GM21360 (cell line): ENCODE results near the gene CD300LB.
"Not testable (repeated sequence)": the region's sequence is repeated elsewhere in the genome, so short reads cannot be mapped to it uniquely, and the experiment has no call there.

Source experiments
- ATAC-seq: cut with Tn5 transposase; IDR thresholded peaks from one replicate; pipeline ENCODE4 v1.9.1; 2021; ENCODE audit warnings: mild to moderate bottlenecking, moderate library complexity; ENCODE audit not compliant: unreplicated experiment

The CD300LB gene

DNA sequence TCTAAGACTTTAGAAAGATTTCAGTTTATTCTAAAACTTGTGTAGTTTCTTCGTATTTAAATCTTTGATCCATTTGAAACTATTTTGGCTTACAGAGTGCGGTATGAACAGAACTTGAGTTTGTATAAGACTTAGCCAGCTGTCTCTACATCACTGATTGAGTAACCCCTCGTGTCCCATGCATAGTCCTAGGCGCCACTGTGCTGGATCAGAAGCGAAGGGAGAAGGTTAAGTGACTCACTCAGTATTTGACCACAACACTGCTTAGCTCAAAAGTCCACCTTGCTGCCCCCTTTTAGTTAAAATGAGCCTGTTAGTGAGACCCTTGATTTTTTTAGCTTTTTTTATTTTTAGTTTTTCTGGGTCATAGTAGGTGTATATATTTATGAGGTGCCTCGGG, 28.4 kb downstream of the CD300LB start:
- ATAC-seq, result no peak

DNA sequence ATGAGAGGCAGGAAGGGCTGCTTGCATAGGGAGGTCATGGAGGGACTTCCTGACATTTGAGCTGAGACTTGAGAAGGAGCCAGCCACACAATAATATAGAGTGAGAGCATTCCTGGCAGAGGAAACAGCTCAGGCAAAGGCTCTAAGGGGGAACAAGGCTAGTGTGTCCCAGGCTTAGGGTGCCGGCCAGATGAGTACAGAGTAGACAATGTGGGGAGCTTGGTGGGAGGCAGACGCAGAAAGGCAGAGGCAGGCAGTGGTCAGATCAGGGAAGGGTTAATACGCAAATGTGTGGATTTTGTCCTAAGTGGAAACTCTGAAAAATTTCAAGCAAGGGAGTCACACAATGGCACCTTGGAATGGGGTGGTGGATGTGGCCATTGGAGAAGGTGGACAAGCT, 31.3 kb downstream of the CD300LB start:
- ATAC-seq, result no peak

GRCh38 chr17:74497471-74497870, 33.8 kb downstream of the CD300LB start:
- ATAC-seq, result no peak

DNA sequence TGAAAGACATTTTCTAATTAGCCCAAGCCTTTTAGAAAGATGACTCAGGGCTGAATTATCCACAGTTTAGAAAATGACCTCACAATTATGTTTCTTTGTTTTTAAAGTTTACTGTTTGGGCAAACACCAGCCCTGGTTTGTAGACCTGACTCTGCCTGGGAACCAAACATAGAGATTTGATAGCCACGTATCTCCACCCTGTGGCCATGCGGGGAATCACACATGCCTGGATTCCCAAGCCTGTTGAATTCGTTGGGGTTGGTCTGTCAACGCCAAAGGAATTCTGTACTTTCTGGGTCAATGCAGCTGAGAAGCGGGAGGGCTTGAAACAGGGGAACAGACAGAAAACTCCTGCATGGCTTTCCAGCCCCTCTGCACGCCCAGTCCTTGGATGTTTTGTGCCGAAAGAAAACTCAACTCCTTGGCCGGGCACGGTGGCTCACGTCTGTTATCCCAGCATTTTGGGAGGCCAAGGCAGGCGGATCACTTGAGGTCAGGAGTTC, 37.9 kb downstream of the CD300LB start:
- ATAC-seq, result no peak

GRCh38 chr17:74491626-74492025, 39.6 kb downstream of the CD300LB start:
- ATAC-seq, result no peak

DNA sequence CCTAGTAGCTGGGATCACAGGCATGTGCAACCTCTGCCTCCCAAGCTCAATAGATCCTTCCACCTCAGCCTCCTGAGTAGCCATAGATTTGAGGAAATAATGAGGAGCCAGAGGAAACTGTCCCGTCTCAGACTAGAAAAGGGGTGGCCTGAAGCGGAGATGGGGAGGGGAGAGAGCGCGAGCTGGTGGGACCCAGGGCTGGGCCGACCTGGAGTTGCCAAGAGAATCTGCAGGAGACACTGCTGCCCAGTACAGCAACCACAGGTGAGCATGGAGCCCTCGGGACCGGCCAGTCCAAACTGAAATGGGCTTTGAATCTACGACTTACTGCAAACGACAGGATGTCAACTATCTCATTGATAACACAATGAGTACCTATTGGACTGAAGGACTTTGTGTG, 40.6 kb downstream of the CD300LB start:
- no peak for ATAC-seq

DNA sequence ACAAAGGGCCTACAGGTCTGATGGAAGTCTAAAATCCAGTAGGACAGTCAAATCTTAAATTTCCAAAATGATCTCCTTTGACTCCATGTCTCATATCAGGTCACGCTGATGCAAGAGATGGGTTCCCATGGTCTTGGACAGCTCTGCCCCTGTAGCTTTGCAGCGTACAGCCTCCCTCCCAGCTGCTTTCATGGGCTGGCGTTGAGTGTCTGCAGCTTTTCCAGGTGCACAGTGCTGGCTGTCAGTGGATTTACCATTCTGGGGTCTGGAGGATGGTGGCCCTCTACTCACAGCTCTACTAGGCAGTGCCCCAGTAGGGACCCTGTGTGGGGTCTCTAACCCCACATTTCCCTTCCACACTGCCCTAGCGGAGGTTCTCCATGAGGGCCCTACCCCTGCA, 43.0 kb downstream of the CD300LB start:
- ATAC-seq, result not testable (repeated sequence)

GRCh38 chr17:74485841-74486240, 45.4 kb downstream of the CD300LB start:
- ATAC-seq, result no peak

DNA sequence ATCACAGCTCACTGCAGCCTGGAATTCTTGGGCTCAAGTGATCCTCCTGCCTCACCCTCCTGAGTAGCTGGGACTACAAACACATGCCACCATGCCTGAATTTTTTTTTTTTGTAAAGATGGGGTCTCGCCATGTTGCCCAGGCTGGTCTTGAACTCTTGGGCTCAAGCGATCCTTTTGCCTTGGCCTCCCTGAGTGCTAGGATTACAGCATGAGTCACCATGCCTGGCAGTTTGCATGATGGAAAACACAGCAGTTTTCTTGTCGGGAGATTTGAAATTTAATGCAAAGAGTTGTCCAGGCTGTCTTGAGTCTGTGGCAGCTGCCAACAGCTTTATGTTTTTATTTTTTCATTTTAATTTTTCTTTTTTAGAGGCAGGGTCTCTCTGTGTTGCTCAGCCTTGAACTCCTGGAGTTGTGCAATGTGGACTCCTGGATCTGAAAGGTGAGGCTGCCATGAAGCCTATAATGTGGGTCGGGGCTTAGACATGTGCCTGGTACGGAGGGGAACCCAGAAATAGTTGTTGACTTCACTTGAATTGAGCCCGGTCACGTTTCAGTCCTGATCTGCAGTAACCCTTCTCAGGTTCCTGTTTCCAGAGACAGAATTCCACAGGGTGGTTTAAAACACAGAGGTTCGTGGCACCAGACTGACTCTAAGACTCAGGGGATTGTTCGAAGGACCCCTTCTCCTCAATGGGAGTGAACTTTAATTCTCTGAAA, 46.1 kb downstream of the CD300LB start:
- no peak for ATAC-seq

GRCh38 chr17:74484066-74484465, 47.2 kb downstream of the CD300LB start:
- ATAC-seq, result no peak

GRCh38 chr17:74481621-74482020, 49.7 kb downstream of the CD300LB start:
- no peak for ATAC-seq

DNA sequence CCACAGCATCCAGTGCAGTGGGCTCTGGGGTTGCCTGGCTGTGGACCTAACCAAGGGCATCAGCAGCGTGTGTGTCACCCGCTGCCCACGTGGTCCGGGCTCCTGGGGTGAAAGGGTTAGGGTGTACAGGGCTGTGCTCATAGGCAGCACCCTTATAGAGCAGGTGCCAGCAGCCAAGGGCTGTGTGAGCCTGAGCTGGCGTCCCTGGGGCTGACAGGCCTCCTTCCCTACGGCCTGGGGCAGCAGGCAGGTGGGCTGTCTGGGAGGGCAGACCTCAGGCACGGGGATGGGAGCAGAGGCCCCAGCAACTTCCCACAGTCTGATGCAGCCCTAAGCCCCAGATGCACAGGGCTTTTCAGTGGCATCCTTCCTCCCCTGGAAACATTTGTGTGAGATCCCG, 51.0 kb downstream of the CD300LB start:
- no peak for ATAC-seq

DNA sequence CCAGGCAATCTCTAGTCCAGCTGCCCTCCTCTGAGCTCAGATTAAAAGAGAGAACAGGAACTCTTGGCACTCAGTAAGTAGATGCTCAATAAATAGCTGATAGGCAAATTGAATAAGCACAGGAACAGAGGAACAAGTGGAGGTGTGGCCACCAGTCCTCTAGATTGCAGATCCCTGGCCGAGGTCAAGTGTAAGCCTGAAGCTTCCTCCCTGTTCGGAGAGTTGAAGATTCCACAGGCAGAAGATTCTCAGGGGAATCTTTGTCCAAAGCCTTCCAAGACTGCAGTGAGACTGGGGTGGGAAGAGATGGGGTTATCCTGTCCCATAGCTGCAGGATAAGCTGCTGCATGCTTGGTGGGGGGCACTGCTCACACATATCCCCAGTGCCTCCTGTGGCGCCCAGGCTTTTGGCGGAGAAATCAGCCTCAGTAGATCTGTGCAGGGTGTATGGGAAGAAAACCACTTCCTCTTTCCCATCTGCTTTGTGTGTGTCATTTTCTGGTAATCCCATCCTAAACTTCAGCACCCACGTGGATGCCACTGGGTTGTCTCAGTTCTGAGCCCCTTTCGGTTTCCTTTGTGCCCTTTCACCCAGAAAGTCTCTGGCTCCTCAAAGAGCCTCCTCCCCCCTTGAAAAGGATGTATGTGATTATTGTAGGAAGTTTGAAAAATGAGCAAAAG, 52.7 kb downstream of the CD300LB start:
- ATAC-seq, result no peak

- ATAC-seq, result no peak
These were observed 53.9 kb downstream of the CD300LB start for GRCh38 chr17:74477411-74477810.

DNA sequence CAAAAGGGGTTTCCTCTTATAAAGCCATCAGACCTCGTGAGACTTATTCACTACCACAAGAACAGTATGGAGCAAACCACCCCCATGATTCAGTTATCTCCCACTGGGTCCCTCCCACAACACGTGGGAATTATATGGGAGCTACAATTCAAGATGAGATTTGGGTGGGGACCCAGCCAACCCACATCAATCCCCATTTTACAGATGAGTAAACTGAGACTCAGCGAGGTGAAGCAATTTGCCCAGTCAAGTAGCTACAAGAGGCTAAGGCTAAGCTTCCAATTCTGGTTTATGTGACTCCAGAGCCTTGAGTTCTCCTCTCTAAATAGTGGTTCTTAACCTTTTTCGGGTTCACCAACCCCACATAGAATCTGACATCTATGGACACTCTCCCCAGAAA, 56.1 kb downstream of the CD300LB start:
- no peak for ATAC-seq

DNA sequence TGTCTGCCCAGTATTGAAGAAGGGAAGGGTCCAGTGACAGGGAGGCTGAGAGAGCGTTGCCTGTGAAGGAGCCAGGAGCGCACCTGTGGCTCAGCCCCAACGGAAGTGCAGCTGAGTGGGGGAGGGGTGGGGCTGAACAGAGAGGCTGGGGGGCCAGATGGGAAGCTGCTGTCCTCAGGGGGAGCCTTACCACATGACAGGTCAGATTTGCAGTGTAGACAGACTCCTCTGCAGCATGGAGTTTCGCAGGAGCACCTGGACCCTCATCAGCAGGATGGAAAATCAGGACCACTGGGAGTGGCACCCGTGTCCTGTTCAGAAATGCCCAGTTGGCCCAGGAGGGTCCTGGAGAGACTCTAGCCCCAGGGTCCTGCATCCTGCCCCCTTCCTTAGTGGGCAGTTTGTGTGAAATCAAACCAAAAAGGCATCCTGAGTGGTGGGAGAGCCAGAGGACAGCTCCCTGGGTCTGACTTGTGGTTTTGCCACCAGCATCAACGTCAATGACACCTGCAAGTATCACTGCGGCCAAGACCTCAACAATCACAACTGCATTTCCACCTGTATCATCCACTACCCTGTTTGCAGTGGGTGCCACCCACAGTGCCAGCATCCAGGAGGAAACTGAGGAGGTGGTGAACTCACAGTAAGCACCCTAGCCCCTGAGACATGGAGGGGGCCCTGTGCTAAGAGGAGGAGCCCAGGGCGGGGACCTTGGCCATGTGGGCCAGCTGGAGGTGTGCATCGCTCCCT, 57.1 kb downstream of the CD300LB start:
- ATAC-seq, result no peak

- no peak for ATAC-seq
These were observed 58.0 kb downstream of the CD300LB start for GRCh38 chr17:74473294-74473693.

DNA sequence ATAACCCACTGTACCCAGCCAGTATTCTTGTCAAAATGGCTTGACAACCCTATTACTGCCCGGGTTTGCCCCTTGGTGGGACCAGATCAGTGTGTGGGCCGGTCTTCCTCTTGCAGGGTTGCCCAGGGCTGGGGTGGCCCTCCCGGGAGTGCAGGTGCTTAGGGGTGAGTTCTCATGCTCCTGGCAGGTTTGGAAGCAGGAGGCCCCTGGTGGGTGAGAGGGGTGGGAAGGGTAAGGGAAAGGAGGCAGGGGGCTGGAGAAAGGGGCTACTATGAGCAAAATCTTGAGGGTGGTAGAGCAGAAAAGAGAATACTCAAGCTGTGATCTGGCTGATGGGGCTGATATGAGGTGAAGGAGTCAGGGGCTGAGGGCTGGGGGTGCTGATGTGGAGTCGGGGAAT, 58.4 kb downstream of the CD300LB start:
- no peak for ATAC-seq

GRCh38 chr17:74471341-74471740, 59.9 kb downstream of the CD300LB start:
- ATAC-seq, result no peak
